GM12873 (cell line): Measurements from ENCODE around the gene MSN.

Experiments
- TF ChIP-seq, protein P1 (sequence below): IDR thresholded peaks from 2 replicates; pipeline ENCODE4 v1.5.1; 2012; ENCODE audit warnings: low read depth, mild to moderate bottlenecking, moderate library complexity, low read length, control low read depth; ENCODE audit not compliant: insufficient read depth; ENCODE audit errors: missing control alignments

Gene MSN

DNA sequence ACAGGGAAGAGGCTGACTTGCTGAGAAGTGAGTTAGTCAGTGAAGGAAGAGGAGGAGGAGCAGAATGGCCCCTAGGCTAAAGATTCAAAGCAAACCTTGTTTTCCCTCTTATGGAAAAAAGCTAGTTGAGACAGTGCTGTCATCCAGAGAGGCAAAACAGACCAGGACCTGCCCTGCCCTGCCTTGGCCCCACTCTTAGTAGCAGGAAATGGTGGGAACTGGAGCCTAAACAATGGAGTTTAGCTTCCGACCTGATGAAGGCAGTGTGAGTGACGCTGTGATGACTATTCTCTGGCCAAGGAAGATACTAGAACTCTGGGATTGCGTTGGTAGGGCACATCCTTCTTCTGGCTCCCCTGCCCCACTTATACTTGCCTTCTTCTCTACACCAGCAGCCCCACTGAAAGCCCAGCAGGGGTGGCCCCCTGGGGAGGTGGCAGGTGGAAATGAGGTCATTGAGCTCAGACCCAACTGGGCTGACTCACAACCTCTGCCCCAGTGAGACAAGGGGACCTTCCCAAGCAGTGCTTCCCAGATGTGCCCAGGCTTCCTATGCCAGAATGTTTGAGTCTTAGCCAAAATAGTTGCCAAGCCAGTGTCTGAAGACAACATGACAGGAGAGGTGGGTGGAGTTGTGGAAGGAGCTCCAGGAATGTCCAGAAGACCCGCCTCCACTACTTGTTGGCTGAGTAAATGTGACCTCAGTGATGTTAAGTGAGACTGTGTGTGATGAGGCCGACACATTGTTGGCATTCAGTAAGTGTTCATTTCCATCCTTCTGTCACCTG lies 38.8 kb downstream of the MSN start:
- TF ChIP-seq, protein P1, sequence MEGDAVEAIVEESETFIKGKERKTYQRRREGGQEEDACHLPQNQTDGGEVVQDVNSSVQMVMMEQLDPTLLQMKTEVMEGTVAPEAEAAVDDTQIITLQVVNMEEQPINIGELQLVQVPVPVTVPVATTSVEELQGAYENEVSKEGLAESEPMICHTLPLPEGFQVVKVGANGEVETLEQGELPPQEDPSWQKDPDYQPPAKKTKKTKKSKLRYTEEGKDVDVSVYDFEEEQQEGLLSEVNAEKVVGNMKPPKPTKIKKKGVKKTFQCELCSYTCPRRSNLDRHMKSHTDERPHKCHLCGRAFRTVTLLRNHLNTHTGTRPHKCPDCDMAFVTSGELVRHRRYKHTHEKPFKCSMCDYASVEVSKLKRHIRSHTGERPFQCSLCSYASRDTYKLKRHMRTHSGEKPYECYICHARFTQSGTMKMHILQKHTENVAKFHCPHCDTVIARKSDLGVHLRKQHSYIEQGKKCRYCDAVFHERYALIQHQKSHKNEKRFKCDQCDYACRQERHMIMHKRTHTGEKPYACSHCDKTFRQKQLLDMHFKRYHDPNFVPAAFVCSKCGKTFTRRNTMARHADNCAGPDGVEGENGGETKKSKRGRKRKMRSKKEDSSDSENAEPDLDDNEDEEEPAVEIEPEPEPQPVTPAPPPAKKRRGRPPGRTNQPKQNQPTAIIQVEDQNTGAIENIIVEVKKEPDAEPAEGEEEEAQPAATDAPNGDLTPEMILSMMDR, result no peak

DNA sequence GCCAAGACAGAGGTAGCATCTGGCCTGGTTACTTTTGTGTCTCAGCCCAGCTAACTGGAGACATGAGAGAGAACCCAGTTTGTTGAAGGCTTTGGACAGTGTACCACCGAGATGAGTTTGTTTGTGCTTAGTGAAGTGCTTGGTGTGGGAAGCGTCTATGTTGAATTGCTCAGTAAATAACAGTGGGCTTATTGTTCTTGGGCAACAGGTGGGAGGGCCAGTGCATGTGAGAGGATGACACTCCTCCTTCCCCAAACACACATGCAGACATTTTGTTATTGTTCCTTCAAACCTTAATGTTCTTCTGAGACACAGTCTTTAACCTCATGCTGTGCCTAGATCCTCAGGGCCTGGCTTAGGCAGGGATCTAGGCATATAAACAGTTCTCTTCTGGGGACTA lies 39.7 kb downstream of the MSN start:
- TF ChIP-seq, protein P1, result no peak

DNA sequence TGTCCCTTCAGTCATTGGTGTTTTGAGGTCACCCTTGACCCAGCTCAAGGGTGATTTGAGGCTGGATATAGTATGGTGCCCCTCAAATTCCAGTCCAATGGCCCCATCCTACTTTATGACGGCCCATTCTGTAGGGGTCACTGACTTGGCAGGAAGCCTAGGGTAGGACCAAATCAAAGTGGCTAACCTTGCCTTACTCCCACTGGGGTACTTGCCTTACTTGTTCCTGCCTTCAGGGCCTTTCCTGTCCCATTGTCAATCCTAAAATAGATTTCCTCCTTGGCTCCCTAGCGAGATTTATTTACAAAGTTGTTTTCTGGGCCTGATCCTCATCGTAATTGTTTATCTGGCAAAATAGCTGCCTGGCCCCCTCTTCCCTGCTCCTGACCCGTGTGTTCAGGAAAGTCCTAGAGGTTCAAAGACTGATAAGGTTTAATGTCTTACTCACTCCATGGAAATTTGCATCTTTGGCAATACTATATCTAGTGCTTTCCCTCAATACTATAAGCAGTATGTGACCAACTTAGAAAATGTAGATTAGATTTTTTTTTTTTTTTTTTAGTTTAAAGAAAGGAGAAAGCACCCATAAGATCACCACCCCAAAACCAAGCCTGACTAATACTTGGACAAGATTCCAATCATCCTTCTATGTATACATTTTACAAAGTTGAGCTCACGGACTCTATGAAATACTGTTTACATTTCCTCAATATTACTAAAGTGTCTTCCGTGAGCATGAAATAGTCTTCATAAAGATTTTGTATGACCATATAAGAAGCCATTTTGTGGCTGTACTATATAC lies 44.8 kb downstream of the MSN start:
- TF ChIP-seq, protein P1, result no peak

DNA sequence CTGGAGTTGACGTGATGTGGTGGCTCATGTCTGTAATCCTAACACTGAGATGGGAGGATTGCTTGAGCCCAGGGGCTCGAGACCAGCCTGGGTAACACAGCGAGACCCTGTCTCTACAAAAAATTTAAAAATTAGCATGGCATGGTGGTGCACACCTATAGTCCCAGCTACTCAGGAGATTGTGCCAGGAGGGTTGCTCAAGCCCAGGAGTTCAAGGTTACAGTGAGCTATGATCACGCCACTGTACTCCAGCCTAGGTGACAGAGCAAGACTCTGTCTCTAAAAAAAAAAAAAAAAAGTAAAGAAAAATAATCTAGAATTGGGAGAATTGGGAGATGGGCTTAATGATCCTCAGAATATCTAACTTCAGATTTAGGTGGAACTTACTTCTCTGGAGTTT lies 51.1 kb downstream of the MSN start:
- TF ChIP-seq, protein P1, result no peak

DNA sequence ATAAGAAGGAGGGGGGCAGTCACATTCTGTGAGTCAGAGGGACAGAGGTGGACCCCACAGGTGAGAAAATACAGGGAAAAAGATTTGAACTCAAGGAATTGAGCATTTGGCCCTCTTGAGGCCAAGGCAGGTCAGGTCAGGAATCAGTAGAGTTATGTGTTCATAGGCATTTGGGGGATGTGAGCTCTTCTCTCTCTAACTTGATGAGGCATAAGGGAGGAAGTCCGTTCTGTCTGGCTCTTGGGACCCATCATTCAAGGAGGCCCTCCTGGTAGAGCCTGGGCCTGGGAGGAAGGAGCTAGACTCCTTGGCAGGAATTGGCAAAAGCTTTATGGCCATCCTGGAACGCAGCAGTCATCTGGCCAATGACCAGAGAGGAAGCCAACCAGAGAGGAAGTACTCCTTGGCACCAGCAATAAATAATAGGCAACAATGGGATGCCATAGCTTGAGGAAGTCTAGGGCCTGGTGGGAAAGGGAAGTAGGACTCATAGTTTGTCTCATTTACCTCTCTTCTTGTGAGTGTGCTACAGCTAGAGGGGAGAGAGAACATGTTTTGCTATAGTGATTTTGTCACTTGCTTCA lies 53.0 kb downstream of the MSN start:
- TF ChIP-seq, protein P1, result peak; percentile 32

DNA sequence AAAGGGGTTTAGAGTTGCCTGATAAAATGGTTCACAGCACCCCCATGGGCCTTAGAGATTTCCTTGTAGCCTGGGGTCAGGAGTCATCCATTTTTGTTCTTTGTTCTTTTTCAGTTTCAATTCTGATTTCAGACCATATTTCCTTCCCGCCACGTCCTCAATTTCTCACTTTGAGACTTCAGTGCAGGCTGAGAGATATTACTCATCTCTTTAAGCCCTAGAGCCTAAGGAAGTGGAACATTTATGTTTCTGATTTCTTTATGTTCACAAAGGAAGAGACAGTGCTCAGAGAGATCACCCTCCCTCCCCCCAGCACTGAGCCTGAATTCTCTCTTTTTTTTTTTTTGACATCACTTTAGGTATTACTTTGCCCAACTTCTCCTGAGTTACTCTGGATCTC lies 56.3 kb downstream of the MSN start:
- TF ChIP-seq, protein P1, result no peak

GRCh38 chrX:65726715-65727114 lies 59.3 kb downstream of the MSN start:
- TF ChIP-seq, protein P1, result no peak
